Lower leg skin (tissue), 4 donors: ENCODE results near the gene BLMH. TPM values are rescaled to one million over a fixed set of nuclear protein-coding genes. Genes with fewer than 3 reads are reported as not detected.
"Not testable (repeated sequence)": the region's sequence is repeated elsewhere in the genome, so short reads cannot be mapped to it uniquely, and the experiment has no call there.

Experiments used
- DNase-seq, 2 donors: peaks; one replicate each; pipeline ENCODE4 v3.0.0-alpha.2; 2019; ENCODE audit warnings: low spot score in 2 of 2
- H3K4me3 ChIP-seq: fragments of 200-600 bp; sonication (generic); 2 replicates; pipeline ENCODE4 v1.5.1; 2017; ENCODE audit warnings: mild to moderate bottlenecking, low read depth; ENCODE audit not compliant: poor library complexity, severe bottlenecking
- CTCF ChIP-seq, 3 donors: fragments of 450-650 bp; IDR thresholded peaks; one replicate each; pipeline ENCODE4 v1.5.1; 2016; ENCODE audit warnings: antibody characterized with exemption in 3 of 3, mild to moderate bottlenecking in 3 of 3, moderate library complexity in 2 of 3
- POLR2A ChIP-seq, 2 donors: fragments of 450-650 bp; IDR thresholded peaks; one replicate each; pipeline ENCODE4 v1.6.1; 2016 to 2017; ENCODE audit warnings: antibody characterized with exemption in 2 of 2, mild to moderate bottlenecking in 1 of 2, moderate library complexity in 1 of 2
- WGBS, 2 donors: methylation state at CpG; one replicate each; pipeline ENCODE4 v1.1.5; 2018; 5-methylcytosine and 5-hydroxymethylcytosine counted together
- intact Hi-C: fragments of 100-400 bp; cut with DNase I; formaldehyde crosslinking; loops from one replicate; pipeline ENCODE4 v1.15.0; 2023; ENCODE audit warnings: low total_unique reads
- total RNA-seq, 4 donors: library from RNA; depleted of rRNA; stranded (reverse); fragments of >200 nt; gene quantifications; one replicate each; pipeline ENCODE4 v1.1.0, GENCODE V29; 2016

BLMH gene
- total RNA-seq, 4 donors from 2014 or later: 139 to 237 (median 177) TPM

GRCh38 chr17:30203471-30203981 is 88.2 kb downstream of the BLMH start:
- TF ChIP-seq POLR2A (IDR thresholded peaks at IDR 0.05) (no peak), CTCF (IDR thresholded peaks at IDR 0.05) (no peak)
- intact Hi-C loops: no loop called here
- H3K4me3 ChIP-seq: no peak overlapping the region
- peak in 1 of 2 donors; percentile 32 for DNase-seq
- WGBS, 2 donors: 80 to 81% methylated on average over 6 of the region's 6 CpGs

- intact Hi-C loops, H3K4me3 ChIP-seq: not testable (repeated sequence)
- DNase-seq: peak in 1 of 2 donors; percentile 8
- 76 to 90% methylated on average over 8 to 9 of the region's 9 CpGs for WGBS, 2 donors
Observed at GRCh38 chr17:30200656-30201055, 91.1 kb downstream of the BLMH start.

GRCh38 chr17:30200106-30200505 is 91.6 kb downstream of the BLMH start:
- peak in 1 of 2 donors; percentile 69 for DNase-seq
- intact Hi-C loops: no loop called here
- no peak for TF ChIP-seq CTCF (IDR thresholded peaks at IDR 0.05)
- TF ChIP-seq POLR2A (IDR thresholded peaks at IDR 0.05): no peak

GRCh38 chr17:30199600-30199999 is 92.1 kb downstream of the BLMH start:
- H3K4me3 ChIP-seq: no peak overlapping the region
- intact Hi-C loops: no loop called here
- DNase-seq: peak in 1 of 2 donors; percentile 40
- TF ChIP-seq POLR2A (IDR thresholded peaks at IDR 0.05): no peak
- no peak for TF ChIP-seq CTCF (IDR thresholded peaks at IDR 0.05)
- WGBS, 2 donors: 86% methylated on average over 5 of the region's 5 CpGs

More at GRCh38 chr17:30200106-30200505, 91.6 kb downstream of the BLMH start:
- WGBS, 2 donors: 80% methylated on average over 10 of the region's 10 CpGs
- H3K4me3 ChIP-seq: no peak overlapping the region

Other genes starting within 250 kb of the BLMH start
- gene NSRP1, start 175.1 kb downstream of the BLMH start, total RNA-seq: 10 to 100 TPM in 3 of 4 donors, 1 to 10 TPM in 1; 7.4 to 23.8 (median 17.8) TPM
- gene SLC6A4, start 56.2 kb downstream of the BLMH start, total RNA-seq: 1 to 10 TPM in 2 of 4 donors, under 1 TPM in 2; 0.25 to 1.7 (median 0.91) TPM
- not detected for gene TMIGD1, start 42.1 kb upstream of the BLMH start, total RNA-seq
- gene CPD, start 87.0 kb upstream of the BLMH start, total RNA-seq: 10 to 100 TPM; 18.7 to 69.5 (median 48.5) TPM
- 10 to 100 TPM; 19.6 to 41.6 (median 35.7) TPM for gene GOSR1, start 185.5 kb upstream of the BLMH start, total RNA-seq